WTC11 (cell line): ENCODE results near the gene PRKAR1B. TPM values are rescaled to one million over a fixed set of nuclear protein-coding genes. Genes with fewer than 3 reads are reported as not detected.
A peak's percentile ranks its signal among the peaks of the same experiment; 100 is the strongest.

Experiments used
- ATAC-seq: fragments of 200-7000 bp; cut with Tn5 transposase; 2 replicates; pipeline ENCODE4 v1.10.0; 2021; ENCODE audit warnings: mild to moderate bottlenecking, moderate library complexity
- CTCF ChIA-PET: fragments of 300-600 bp; sonication (Branson Sonifier 250); formaldehyde crosslinking; loops from one replicate; lab custom pipeline; 2021; ENCODE audit warnings: antibody characterized with exemption; lab: Charles Lee
- POLR2A ChIA-PET: fragments of 350-600 bp; sonication (Branson Sonifier 250); formaldehyde crosslinking; loops from one replicate; lab custom pipeline; 2021; ENCODE audit warnings: antibody characterized with exemption; lab: Charles Lee
- DNase-seq: peaks from one replicate; pipeline ENCODE4 v3.0.0; 2021; ENCODE audit warnings: low spot score
- H3K27ac Mint-ChIP-seq: 2 replicates; pipeline ENCODE4 v1.8.0; 2021; ENCODE audit warnings: mixed read lengths
- H3K27me3 Mint-ChIP-seq: 2 replicates; pipeline ENCODE4 v1.8.0; 2021; ENCODE audit warnings: low read depth, mild to moderate bottlenecking, moderate library complexity, mixed read lengths
- H3K36me3 Mint-ChIP-seq: 2 replicates; pipeline ENCODE4 v1.8.0; 2021; ENCODE audit warnings: mixed read lengths
- H3K4me1 Mint-ChIP-seq: 2 replicates; pipeline ENCODE4 v1.8.0; 2022; ENCODE audit warnings: mixed read lengths
- H3K4me3 Mint-ChIP-seq: 2 replicates; pipeline ENCODE4 v1.8.0; 2021; ENCODE audit warnings: mild to moderate bottlenecking, moderate library complexity, mixed read lengths
- H3K9me3 Mint-ChIP-seq: 2 replicates; pipeline ENCODE4 v1.8.0; 2021; ENCODE audit warnings: mixed read lengths
- AFF4 ChIP-seq: sonication (generic); formaldehyde crosslinking; IDR thresholded peaks from 2 replicates; pipeline ENCODE4 v1.8.1; 2023; ENCODE audit warnings: mild to moderate bottlenecking, missing genetic modification reagents, borderline replicate concordance
- AR ChIP-seq: fragments of 250-450 bp; sonication (Bioruptor Pico); IDR thresholded peaks from 2 replicates; pipeline ENCODE4 v1.9.0; 2021; ENCODE audit warnings: mild to moderate bottlenecking
- ATF1 ChIP-seq: sonication (generic); formaldehyde crosslinking; IDR thresholded peaks from 2 replicates; pipeline ENCODE4 v1.8.1; 2023; ENCODE audit warnings: mild to moderate bottlenecking, moderate library complexity, missing genetic modification reagents
- CDX4 ChIP-seq: fragments of 250-450 bp; sonication (Bioruptor Pico); IDR thresholded peaks from 2 replicates; pipeline ENCODE4 v1.9.0; 2021; ENCODE audit warnings: moderate library complexity, mild to moderate bottlenecking, inconsistent platforms, borderline replicate concordance
- E2F1 ChIP-seq: sonication (generic); formaldehyde crosslinking; IDR thresholded peaks from 2 replicates; pipeline ENCODE4 v1.8.0; 2022; ENCODE audit warnings: mild to moderate bottlenecking, missing genetic modification reagents
- E2F5 ChIP-seq: sonication (generic); formaldehyde crosslinking; IDR thresholded peaks from 2 replicates; pipeline ENCODE4 v1.8.1; 2022; ENCODE audit warnings: mild to moderate bottlenecking, moderate library complexity, missing genetic modification reagents
- ERG ChIP-seq: fragments of 250-450 bp; sonication (Bioruptor Pico); IDR thresholded peaks from 2 replicates; pipeline ENCODE4 v1.8.0; 2021; ENCODE audit warnings: mild to moderate bottlenecking
- ESRRA ChIP-seq: sonication (generic); formaldehyde crosslinking; IDR thresholded peaks from 2 replicates; pipeline ENCODE4 v1.8.1; 2022; ENCODE audit warnings: mild to moderate bottlenecking, missing genetic modification reagents, borderline replicate concordance
- GRHL2 ChIP-seq: fragments of 250-450 bp; sonication (Bioruptor Pico); IDR thresholded peaks from 2 replicates; pipeline ENCODE4 v1.8.0; 2022; ENCODE audit warnings: mild to moderate bottlenecking, moderate library complexity; ENCODE audit not compliant: insufficient replicate concordance, severe bottlenecking
- HMGXB4 ChIP-seq: sonication (generic); formaldehyde crosslinking; IDR thresholded peaks from 2 replicates; pipeline ENCODE4 v1.8.1; 2023; ENCODE audit warnings: mild to moderate bottlenecking, moderate library complexity, missing genetic modification reagents
- KAT7 ChIP-seq: sonication (generic); formaldehyde crosslinking; IDR thresholded peaks from 2 replicates; pipeline ENCODE4 v1.8.1; 2023; ENCODE audit warnings: missing genetic modification reagents, mild to moderate bottlenecking, borderline replicate concordance
- NFYB ChIP-seq: sonication (generic); formaldehyde crosslinking; conservative IDR thresholded peaks from 2 replicates; pipeline ENCODE4 v1.8.0; 2022; ENCODE audit warnings: low read depth, missing genetic modification reagents
- SMAD4 ChIP-seq: sonication (generic); formaldehyde crosslinking; IDR thresholded peaks from 2 replicates; pipeline ENCODE4 v1.8.0; 2022; ENCODE audit warnings: mild to moderate bottlenecking, missing genetic modification reagents
- SP1 ChIP-seq: sonication (generic); formaldehyde crosslinking; conservative IDR thresholded peaks from 2 replicates; pipeline ENCODE4 v1.8.1; 2022; ENCODE audit warnings: missing genetic modification reagents
- TEAD1 ChIP-seq: sonication (generic); formaldehyde crosslinking; IDR thresholded peaks from 2 replicates; pipeline ENCODE4 v1.8.0; 2022; ENCODE audit warnings: mild to moderate bottlenecking, missing genetic modification reagents
- USF1 ChIP-seq: sonication (generic); formaldehyde crosslinking; IDR thresholded peaks from 2 replicates; pipeline ENCODE4 v1.8.0; 2022; ENCODE audit warnings: mild to moderate bottlenecking, missing genetic modification reagents
- ZSCAN18 ChIP-seq: fragments of 250-450 bp; sonication (Bioruptor Pico); IDR thresholded peaks from 2 replicates; pipeline ENCODE4 v2.1.2; 2022; ENCODE audit warnings: mild to moderate bottlenecking, moderate library complexity
- total RNA-seq: library from RNA; stranded (reverse); gene quantifications from 3 replicates; pipeline ENCODE4 v1.2.3, GENCODE V29; 2021

Gene PRKAR1B
- total RNA-seq, 1 experiment from 2014 or later, result 43.6 TPM

GRCh38 chr7:770336-770735, 43.3 kb upstream of the PRKAR1B start:
- ChIA-PET POLR2A (no interaction called here), CTCF (interaction anchor here (2.0 kb wide), 1 partner anchor 16 kb away, joined by 4 read pairs; no protein-coding TSS in a partner anchor)
- H3K4me1 Mint-ChIP-seq, result no peaks in the 10 kb centered on the region
- ATAC-seq, result no peak
- DNase-seq, result no peak
- TF ChIP-seq SMAD4 (CRISPR knock-in tag) (no peak), KAT7 (CRISPR knock-in tag) (no peak), TEAD1 (no peak), CDX4 (CRISPR knock-in tag) (no peak), ATF1 (CRISPR knock-in tag) (no peak), ESRRA (CRISPR knock-in tag) (no peak), HMGXB4 (CRISPR knock-in tag) (no peak), ERG (no peak), USF1 (CRISPR knock-in tag) (no peak), NFYB (CRISPR knock-in tag) (no peak), SP1 (no peak), E2F5 (CRISPR knock-in tag) (no peak)
- H3K9me3 Mint-ChIP-seq, result no peaks in the 10 kb centered on the region
- H3K27me3 Mint-ChIP-seq, result no peaks in the 10 kb centered on the region
- H3K27ac Mint-ChIP-seq, result no peak overlapping the region
- H3K4me3 Mint-ChIP-seq, result no peak overlapping the region
- H3K36me3 Mint-ChIP-seq, result peaks cover 22% of the 10 kb centered on the region

- peak; percentile 76 for ATAC-seq
- peaks cover 24% of the 10 kb centered on the region for H3K36me3 Mint-ChIP-seq
- ChIA-PET POLR2A (interaction anchor here (0.5 kb wide), 1 partner anchor 231 kb away, joined by 3 read pairs; no protein-coding TSS in a partner anchor), CTCF (interaction anchor here (0.6 to 1.1 kb wide), 7 partner anchors 17 to 566 kb away, joined by 3 to 8 read pairs (median 3); no protein-coding TSS in a partner anchor)
- no peaks in the 10 kb centered on the region for H3K4me1 Mint-ChIP-seq
- H3K27me3 Mint-ChIP-seq, result no peaks in the 10 kb centered on the region
- H3K27ac Mint-ChIP-seq, result 0 out of 2 replicates have a peak overlapping the region, but pooled peaks have one; percentile 19
- H3K4me3 Mint-ChIP-seq, result no peak overlapping the region
- DNase-seq, result peak; percentile 64
- H3K9me3 Mint-ChIP-seq, result no peaks in the 10 kb centered on the region
- TF ChIP-seq AFF4 (CRISPR knock-in tag) (no peak), GRHL2 (no peak), ZSCAN18 (CRISPR knock-in tag) (no peak), AR (CRISPR knock-in tag) (no peak), E2F1 (CRISPR knock-in tag) (no peak), SP1 (no peak)
Observed at GRCh38 chr7:768881-769504, 41.9 kb upstream of the PRKAR1B start.
